Stomach smooth muscle (tissue), 2 donors: ENCODE results near the gene DDX10.
"Not testable (repeated sequence)": the region's sequence is repeated elsewhere in the genome, so short reads cannot be mapped to it uniquely, and the experiment has no call there.

Experiments used
- H3K27ac ChIP-seq: one replicate; pipeline ENCODE4 v1.7.0; 2013; ENCODE audit warnings: mild to moderate bottlenecking, low read length, inconsistent platforms
- H3K27me3 ChIP-seq, 2 donors: one replicate each; pipeline ENCODE4 v1.7.0; 2013; ENCODE audit warnings: low read length in 2 of 2; ENCODE audit not compliant: insufficient read depth in 2 of 2, control insufficient read depth in 1 of 2
- H3K36me3 ChIP-seq, 2 donors: one replicate each; pipeline ENCODE4 v1.7.0; 2013; ENCODE audit warnings: low read length in 2 of 2; ENCODE audit not compliant: control insufficient read depth in 2 of 2, insufficient read depth in 2 of 2
- H3K4me1 ChIP-seq: one replicate; pipeline ENCODE4 v1.7.0; 2013; ENCODE audit warnings: low read length; ENCODE audit not compliant: control insufficient read depth, insufficient read depth
- H3K4me3 ChIP-seq, 2 donors: one replicate each; pipeline ENCODE4 v1.7.0; 2013; ENCODE audit warnings: low read length in 2 of 2
- H3K9ac ChIP-seq, 2 donors: one replicate each; pipeline ENCODE4 v1.7.0; 2013; ENCODE audit warnings: low read length in 2 of 2, mild to moderate bottlenecking in 1 of 2
- H3K9me3 ChIP-seq, 2 donors: one replicate each; pipeline ENCODE4 v1.7.0; 2013; ENCODE audit warnings: low read length in 2 of 2; ENCODE audit not compliant: control insufficient read depth in 2 of 2
- donor health status: healthy.
- donor health status: Pancreatic carcinoma.

DDX10 gene

GRCh38 chr11:108819957-108820356 lies 155.1 kb downstream of the DDX10 start:
- no peak overlapping the region for H3K4me3 ChIP-seq
- no peaks in the 10 kb centered on the region for H3K36me3 ChIP-seq
- H3K9me3 ChIP-seq = no peaks in the 10 kb centered on the region
- no peak overlapping the region for H3K9ac ChIP-seq
- H3K4me1 ChIP-seq = no peaks in the 10 kb centered on the region
- H3K27ac ChIP-seq = no peak overlapping the region
- no peaks in the 10 kb centered on the region for H3K27me3 ChIP-seq

GRCh38 chr11:108823960-108824359 lies 159.1 kb downstream of the DDX10 start:
- not testable (repeated sequence) for H3K4me3 ChIP-seq, H3K9me3 ChIP-seq, H3K4me1 ChIP-seq, H3K27me3 ChIP-seq, H3K9ac ChIP-seq, H3K36me3 ChIP-seq, H3K27ac ChIP-seq

GRCh38 chr11:108824545-108824944 lies 159.7 kb downstream of the DDX10 start:
- Histone ChIP-seq H3K9ac (no peak overlapping the region), H3K9me3 (no peaks in the 10 kb centered on the region), H3K27me3 (no peaks in the 10 kb centered on the region), H3K27ac (no peak overlapping the region), H3K4me3 (no peak overlapping the region), H3K4me1 (no peaks in the 10 kb centered on the region), H3K36me3 (no peaks in the 10 kb centered on the region)

- H3K4me1 ChIP-seq = no peaks in the 10 kb centered on the region
- H3K27ac ChIP-seq = no peak overlapping the region
- H3K9ac ChIP-seq = no peak overlapping the region
- no peaks in the 10 kb centered on the region for H3K27me3 ChIP-seq
- no peaks in the 10 kb centered on the region for H3K9me3 ChIP-seq
- H3K4me3 ChIP-seq = no peak overlapping the region
- no peaks in the 10 kb centered on the region for H3K36me3 ChIP-seq
Measured at GRCh38 chr11:108825381-108825780, 160.5 kb downstream of the DDX10 start.

GRCh38 chr11:108826136-108826535 lies 161.3 kb downstream of the DDX10 start:
- Histone ChIP-seq H3K36me3 (no peaks in the 10 kb centered on the region), H3K27me3 (no peaks in the 10 kb centered on the region), H3K9ac (no peak overlapping the region), H3K27ac (no peak overlapping the region), H3K4me3 (no peak overlapping the region), H3K9me3 (no peaks in the 10 kb centered on the region), H3K4me1 (no peaks in the 10 kb centered on the region)

- Histone ChIP-seq H3K27ac (no peak overlapping the region), H3K9ac (no peak overlapping the region), H3K36me3 (peaks cover 0 to 2% of the 10 kb centered on the region in 2 donors), H3K27me3 (no peaks in the 10 kb centered on the region), H3K4me1 (no peaks in the 10 kb centered on the region), H3K9me3 (no peaks in the 10 kb centered on the region), H3K4me3 (no peak overlapping the region)
Measured at GRCh38 chr11:108835624-108836023, 170.8 kb downstream of the DDX10 start.

GRCh38 chr11:108836541-108836940 lies 171.7 kb downstream of the DDX10 start:
- Histone ChIP-seq H3K36me3 (peaks cover 0 to 2% of the 10 kb centered on the region in 2 donors), H3K9ac (no peak overlapping the region), H3K4me3 (no peak overlapping the region), H3K9me3 (no peaks in the 10 kb centered on the region), H3K4me1 (no peaks in the 10 kb centered on the region), H3K27ac (no peak overlapping the region), H3K27me3 (no peaks in the 10 kb centered on the region)

- H3K9ac ChIP-seq = no peak overlapping the region
- no peaks in the 10 kb centered on the region for H3K27me3 ChIP-seq
- peaks cover 0 to 2% of the 10 kb centered on the region in 2 donors for H3K36me3 ChIP-seq
- H3K4me1 ChIP-seq = no peaks in the 10 kb centered on the region
- no peak overlapping the region for H3K27ac ChIP-seq
- H3K4me3 ChIP-seq = no peak overlapping the region
- H3K9me3 ChIP-seq = no peaks in the 10 kb centered on the region
Measured at GRCh38 chr11:108838102-108838791, 173.4 kb downstream of the DDX10 start.

GRCh38 chr11:108838792-108839105 lies 173.9 kb downstream of the DDX10 start:
- Histone ChIP-seq H3K4me1 (no peaks in the 10 kb centered on the region), H3K9me3 (no peaks in the 10 kb centered on the region), H3K36me3 (peaks cover 0 to 2% of the 10 kb centered on the region in 2 donors), H3K4me3 (no peak overlapping the region), H3K27me3 (no peaks in the 10 kb centered on the region), H3K9ac (no peak overlapping the region), H3K27ac (no peak overlapping the region)

GRCh38 chr11:108846009-108846408 lies 181.1 kb downstream of the DDX10 start:
- Histone ChIP-seq H3K36me3 (no peaks in the 10 kb centered on the region), H3K27ac (no peak overlapping the region), H3K27me3 (no peaks in the 10 kb centered on the region), H3K9ac (no peak overlapping the region), H3K4me3 (no peak overlapping the region), H3K9me3 (no peaks in the 10 kb centered on the region), H3K4me1 (no peaks in the 10 kb centered on the region)

GRCh38 chr11:108847298-108847990 lies 182.6 kb downstream of the DDX10 start:
- no peak overlapping the region for H3K27ac ChIP-seq
- H3K9ac ChIP-seq = no peak overlapping the region
- H3K4me3 ChIP-seq = no peak overlapping the region
- no peaks in the 10 kb centered on the region for H3K36me3 ChIP-seq
- H3K4me1 ChIP-seq = no peaks in the 10 kb centered on the region
- H3K27me3 ChIP-seq = no peaks in the 10 kb centered on the region
- no peaks in the 10 kb centered on the region for H3K9me3 ChIP-seq
